Hematopoietic multipotent progenitor cell treated with erythropoietin and hydrocortisone succinate and interleukin-3 and kit ligand, for 8 days (in vitro differentiated cells): ENCODE data around the gene CPLX1.
"Not testable (repeated sequence)": the region's sequence is repeated elsewhere in the genome, so short reads cannot be mapped to it uniquely, and the experiment has no call there.

Experiments used
- DNase-seq: peaks from one replicate; pipeline ENCODE4 v3.0.0-alpha.2; 2015

CPLX1 gene

DNA sequence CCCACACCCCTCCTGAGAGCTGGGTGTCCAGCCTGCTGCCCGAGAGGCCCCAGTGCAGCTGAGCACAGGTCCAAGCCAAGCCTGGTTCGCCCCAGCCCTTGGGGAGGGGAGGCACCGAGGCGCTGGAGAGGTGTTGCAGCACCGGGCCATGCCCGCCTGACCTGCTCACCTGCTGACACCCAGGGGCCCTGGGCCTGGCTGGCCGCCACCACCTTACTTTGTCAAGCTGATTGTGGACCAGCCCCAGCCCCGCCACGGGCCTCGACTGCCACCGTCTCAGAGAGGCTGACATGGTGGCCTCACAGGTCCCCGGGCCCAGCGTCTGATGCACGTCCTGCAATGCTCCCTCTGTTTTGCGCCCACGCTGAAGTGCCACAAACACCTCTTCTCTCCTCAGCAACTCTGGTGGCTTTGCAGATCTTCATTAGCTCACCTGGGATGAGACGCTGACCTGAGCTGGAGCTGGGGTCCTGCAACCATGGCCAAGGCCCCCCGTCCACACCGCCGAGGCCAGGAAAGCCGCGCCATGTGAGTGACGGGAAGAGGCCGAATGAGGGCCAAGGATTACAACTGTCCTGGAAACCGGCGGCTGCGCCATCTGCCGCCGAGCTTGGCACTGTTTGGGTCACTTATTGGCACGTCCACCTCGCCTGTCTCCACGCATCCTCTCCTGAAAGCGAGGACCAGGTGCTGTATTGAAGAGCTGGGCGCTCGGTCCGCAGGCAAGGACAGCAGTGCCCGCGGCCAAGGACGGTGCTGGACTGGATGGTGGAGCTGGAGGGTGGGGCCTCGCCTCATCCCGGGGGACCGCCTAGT lies 7.6 kb downstream of the CPLX1 start:
- no peak for DNase-seq

DNA sequence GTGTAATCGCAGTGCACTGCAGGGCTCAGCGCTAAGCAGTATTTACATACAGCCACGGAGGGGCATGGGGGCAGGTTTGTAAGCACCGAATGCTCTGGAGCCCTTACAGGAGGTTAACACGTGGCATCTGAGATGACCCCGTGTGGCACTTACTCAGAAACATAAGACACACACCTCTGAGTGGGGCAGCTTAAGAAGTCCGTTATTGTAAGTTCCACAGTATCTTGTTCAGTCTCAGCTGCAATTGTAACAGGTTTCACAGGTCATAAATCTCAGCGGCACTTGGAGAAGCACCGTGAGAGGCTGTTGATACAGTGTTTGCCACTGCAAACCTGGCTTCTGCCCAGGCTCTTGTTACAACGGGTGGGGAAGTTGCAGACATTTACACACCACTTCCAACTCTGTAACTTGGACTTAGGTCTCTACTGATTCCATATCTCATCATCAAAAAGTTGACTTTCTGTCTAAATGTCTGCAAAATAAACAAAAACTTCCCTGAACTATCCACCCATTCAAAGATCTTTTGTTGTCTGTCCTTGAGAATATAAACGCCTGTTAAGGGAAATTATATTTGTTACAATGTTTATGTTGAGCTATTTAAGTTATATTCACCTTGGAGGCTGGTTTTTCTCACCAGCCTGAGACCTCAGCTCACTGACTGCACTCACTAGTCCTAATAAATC lies 10.3 kb downstream of the CPLX1 start:
- no peak for DNase-seq

DNA sequence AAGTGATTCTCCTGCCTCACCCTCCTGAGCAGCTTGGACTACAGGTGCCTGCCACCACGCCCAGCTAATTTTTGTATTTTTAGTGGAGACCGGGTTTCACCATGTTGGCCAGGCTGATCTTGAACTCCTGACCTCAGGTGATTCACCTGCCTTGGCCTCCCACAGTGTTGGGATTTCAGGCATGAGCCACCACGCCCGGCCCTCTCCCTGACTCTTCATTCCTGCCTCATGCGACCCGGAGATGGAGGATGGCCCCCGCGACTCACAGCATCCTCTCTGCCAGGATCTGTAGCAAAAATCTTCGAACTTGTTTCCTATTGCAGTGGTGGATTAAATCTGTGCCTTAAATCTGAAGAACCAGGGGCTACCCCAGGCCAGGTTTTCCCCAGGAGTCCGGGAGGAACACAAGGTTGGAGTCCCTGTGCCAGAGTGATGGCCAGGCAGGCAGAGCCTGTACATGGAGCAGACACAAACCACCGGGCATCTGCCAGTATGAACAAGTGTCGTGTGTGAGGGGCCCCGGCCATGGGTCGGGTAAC lies 11.5 kb downstream of the CPLX1 start:
- no peak for DNase-seq

GRCh38 chr4:813900-814299 lies 12.0 kb downstream of the CPLX1 start:
- DNase-seq: no peak

DNA sequence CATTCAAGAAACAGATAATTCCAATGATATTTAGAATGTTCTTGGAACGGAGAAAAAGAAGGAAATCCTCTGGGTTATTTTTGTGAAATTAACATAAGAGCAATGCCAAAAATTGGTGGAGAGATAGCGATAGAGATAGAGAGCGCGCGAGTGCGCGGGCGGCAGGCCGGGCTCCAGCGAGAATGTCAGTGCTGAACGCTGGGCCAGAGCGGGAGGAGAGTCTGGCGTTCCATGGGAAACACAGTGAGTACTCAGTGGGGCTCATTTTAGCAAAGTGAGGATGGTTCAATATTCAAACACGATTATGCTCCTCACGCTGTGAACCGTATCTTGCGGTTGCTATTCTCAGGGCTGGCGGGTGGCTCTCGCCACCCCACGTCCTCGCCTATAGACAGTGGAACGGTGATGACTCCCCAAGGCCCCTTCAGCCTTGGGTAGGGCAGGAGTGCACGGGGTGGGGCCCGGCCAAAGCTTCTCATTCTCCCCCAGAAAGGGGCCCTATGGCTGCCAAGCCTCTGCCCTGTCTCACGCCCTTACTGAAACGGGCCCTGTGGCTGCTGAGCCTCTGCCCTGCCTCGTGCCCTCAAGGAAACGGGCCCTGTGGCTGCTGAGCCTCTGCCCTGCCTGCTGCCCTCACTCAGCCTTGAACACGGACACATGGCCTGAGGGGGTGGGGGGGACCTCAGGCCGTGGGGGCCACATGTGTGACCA lies 16.9 kb downstream of the CPLX1 start:
- no peak for DNase-seq

- DNase-seq: no peak
Observed at GRCh38 chr4:807792-808191, 18.1 kb downstream of the CPLX1 start.

- not testable (repeated sequence) for DNase-seq
Observed at GRCh38 chr4:806979-807378, 18.9 kb downstream of the CPLX1 start.

GRCh38 chr4:804804-805203 lies 21.1 kb downstream of the CPLX1 start:
- DNase-seq: no peak

GRCh38 chr4:803884-804283 lies 22.0 kb downstream of the CPLX1 start:
- no peak for DNase-seq

DNA sequence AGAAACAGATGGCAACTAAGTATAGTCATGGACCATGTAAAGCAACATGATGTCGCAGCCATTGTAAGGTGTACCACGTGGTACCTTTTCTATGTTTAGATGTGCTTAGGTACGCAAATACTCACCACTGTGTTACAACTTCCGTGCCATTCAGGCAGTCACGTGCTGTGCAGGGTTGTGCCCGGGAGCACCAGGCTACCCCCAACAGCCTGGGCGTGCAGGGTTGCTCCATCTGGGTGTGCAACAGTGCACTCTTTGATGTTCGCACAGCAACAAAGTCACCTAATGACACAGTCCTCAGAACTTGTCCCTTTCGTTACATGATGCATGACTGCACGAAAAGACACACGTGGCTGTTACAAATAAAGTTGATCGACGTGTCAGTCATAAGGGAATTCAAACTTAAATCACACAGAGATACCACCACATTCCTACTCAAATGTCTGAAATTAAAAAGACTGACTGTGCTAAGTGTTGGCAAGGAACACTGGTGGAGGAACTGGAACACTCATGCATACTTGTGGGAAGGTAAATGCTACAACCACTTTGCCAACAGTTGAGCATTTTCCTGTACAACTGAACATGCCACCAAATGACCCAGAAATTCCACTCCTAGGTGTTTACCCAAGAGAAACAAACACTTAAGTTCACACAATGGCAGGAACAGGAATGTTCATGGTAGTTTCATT lies 24.3 kb downstream of the CPLX1 start:
- no peak for DNase-seq

DNA sequence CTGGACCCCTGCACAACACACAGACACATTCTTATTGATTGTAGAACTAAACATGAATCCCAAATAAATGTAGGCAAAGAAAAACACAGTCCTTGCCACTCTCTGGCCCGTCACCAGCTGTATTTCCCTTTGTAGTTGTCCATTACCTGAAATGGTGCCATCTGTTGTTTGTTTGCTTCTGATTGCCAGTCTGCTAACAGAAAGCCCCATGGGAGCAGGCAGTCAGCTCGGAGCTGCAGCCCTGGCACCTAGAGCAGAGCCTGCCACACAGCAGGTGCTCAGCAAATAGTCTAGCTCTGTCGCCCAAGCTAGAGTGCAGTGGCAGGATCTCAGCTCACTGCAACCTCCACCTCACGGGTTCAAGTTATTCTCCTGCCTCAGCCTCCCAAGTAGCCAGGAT lies 28.9 kb downstream of the CPLX1 start:
- DNase-seq: no peak

DNA sequence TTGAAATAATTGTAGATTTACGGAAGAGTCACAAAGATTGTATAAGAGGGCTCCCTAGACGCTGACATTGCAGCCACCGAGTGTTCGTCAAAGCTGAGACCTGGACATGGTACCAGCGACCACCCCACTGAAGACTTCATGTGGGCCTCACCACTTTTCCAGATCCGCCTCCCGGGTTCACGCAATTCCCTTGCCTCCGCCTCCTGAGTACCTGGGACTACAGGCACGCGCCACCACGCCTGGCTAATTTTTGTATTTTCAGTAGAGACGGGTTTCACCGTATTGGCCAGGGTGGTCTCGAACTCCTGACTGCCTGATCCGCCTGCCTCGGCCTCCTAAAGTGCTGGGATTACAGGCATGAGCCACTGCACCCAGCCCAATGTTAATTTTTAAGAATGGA lies 29.7 kb downstream of the CPLX1 start:
- DNase-seq: no peak

GRCh38 chr4:795726-796119 lies 30.2 kb downstream of the CPLX1 start:
- no peak for DNase-seq

DNA sequence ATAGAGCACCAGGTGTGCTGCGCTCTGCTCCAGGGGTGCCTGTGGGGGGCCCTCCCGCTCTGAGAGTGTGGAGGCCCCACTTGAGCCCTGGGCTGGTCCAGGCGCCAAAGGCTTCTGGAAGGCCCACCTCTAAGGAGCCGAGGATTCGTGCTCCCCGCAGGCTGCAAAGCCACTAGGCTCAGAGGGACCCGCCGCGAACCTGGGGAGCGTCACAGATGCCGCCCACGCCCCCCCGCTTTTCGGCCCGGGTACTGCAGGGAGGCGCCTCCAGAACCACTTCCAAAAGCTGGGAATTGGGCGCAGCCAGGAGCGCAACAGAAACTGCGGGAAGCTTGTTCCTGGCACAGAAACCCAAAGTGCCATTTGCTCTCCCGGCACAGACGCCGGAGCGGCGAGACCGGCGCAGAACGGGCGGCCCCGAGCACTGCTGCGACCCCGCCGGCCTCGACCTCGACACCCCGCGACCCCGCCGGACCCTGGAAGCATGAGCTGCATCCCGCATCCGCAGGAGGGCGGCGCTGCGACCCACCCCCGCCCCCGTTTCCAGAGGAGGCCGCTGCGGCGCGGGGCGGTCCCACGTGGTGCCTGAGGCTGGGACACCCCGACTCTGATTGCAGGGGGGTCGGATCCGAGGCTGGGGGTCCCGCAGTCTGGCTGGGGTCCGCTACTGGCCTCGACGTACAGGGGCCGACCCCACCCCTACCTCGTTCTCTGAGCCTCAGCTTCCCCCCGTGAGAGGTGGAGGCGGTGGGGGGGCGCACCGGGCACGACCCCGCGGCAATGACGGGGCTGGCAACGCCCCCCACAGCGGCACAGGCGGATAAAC lies 30.8 kb downstream of the CPLX1 start:
- no peak for DNase-seq

DNA sequence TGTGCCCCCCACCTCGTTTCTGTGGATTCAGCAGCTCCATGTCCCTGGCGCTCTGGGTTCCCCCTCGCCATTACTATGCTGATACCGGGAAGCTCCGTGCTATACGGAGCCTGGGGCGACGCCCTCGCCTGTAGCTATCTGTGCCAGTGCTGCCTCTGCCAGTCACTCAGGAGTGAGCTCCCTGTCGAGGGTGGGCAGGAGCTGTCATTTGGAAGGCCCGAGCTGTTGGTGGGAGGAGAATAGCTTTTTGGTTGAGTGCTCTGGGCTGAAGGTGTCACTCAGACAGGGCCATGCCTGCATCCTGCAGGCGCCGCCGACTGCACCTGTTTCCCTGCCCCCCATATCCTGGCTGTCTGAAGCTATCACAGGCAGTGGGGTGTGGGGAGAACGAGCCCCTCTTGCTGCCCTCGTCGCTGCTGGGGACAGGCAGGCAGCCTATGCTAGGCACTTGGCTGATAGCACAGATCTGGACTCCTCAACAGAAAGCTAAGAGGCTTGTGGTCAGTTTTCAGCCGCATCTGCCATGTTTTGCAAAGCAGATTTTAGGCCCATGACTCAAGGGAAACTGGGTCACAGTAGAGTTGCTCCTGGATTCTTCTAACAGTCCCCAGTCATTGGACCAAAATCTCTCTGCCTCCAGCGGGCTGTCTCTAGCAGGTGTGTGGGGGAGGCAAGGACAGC lies 31.8 kb downstream of the CPLX1 start:
- DNase-seq: no peak

DNA sequence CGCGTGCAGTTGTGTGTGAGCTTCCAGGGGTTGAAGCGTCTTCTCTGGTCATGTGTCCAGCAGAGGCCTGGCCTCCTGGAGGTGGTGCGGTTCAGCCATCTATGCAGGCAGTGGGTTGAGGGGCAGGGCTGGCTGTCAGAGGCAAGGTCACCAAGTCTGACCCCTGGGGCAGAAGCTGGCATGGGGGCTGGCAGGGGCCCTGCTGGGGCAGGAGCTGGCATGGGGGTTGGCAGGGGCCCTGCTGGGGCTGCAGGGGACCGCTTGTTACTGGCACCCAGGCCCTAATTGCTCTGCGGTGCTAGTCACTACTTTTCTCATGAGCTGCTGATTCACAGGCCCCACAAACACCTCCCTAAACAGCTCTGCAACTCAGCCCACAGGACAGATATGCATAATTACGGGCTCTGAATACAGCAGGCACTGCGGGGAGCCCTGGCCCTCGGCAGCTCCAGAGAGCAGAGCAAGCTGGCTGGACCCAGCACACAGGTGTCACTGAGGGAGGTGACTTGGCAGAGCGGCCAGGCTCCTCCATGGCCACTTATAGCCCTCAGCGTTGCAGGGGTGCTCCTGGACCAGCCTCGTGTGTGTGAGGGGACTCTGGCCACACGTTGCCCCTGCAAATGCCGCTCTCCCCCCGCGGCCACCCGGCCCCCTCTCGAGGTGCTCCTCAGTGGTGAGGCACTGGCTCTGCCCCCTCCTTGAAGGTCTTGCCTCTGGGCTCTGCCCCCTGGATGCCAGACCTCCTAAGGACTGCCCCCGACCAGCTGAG lies 32.7 kb downstream of the CPLX1 start:
- DNase-seq: no peak

DNA sequence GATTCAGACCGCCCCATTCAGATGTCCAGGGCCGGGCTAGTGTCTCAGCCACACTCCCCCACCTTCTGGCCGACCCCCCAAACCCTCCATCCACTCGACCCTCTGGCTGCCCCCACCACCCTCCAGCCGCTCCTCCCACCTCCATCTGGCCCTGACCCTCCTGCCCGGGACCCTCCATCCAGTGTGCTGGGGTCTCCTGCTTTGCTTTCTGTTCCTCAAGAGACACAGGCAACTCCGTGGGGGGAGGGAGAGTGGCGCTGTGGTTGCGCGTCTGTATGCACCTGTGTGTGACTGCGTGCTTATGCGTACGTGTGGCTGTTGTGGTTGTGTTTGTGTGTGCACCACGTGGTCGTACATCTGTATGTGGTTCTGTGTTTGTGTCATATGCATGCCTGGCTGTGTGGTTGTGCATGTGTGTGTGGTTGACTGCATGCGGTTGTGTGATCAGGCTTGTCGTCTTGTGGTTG lies 33.3 kb downstream of the CPLX1 start:
- DNase-seq: no peak

DNA sequence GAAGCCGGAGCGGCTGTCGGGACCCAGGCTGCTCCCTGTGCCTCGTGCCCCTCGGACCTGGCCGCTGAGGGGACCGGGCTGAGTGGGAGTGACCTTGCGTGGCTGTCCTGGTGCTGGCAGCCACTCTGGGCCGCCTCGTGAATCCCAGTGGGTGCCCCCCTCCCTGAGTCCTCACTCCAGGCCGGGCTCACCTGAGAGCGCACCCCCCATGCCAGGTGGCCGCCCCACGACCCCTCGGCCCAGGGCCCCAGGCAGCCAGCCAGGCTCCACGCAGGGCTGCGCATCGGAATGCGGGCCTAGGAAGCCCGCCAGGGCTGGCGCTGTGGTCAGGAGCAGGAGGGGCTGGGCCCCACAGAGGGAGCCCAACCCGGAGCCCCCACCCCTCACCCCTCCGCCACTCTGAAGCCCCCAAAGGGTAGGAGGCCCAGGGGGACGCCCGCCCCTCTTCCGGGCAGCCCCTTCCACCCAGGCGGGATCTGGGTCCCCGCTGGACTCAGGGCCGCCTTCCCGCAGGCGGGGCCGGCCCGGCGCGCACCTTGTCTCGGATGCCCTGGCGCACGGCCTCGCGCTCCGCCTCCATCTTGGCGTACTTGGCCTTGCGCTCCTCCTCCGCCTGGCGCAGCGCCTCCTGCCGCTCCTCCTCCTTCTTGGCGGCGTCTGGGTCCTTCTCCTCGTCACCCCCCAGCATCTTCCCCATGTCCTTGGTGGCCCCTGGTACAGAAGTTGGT lies 33.9 kb downstream of the CPLX1 start:
- DNase-seq: peak; percentile 38

DNA sequence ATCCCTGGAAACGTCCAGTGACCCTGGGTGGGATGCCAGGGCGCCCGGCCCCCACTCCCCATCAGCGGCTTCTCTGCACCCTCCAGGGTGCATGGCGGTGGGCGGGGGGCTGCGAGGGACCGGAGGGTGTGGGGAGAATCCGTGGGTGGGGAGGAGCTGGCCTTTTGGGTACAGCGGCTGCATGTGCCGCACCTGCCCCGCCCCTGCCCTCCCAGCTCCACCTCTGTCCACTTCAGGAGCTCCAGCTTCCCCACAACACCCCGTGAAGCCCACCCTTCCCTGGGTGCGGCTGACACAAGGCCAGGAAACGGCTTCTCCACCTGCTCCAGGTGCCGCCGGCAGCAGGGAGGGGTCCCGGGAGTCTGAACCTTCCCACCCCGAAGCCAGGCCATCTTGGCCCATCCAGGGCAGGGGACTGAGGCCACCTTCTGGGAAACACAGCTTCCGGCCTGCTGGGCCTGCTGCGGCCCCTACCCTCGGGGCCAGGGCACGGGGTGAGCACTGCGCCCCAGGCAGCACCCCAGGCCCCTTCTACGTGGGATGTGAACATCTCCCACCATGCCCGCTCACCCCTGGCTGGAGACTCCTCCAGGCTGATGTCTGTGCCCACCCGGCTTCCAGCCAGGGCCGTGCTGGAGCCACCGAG lies 34.6 kb downstream of the CPLX1 start:
- DNase-seq: no peak
